HUDEP-2 (cell line): ENCODE results near the gene KCNQ5.
"Not testable (repeated sequence)": the region's sequence is repeated elsewhere in the genome, so short reads cannot be mapped to it uniquely, and the experiment has no call there.

Experiments used
- DNase-seq, 76 experiments: peaks; one replicate each; lab custom pipeline; 2025; ENCODE audit not compliant: unreplicated experiment in 76 of 76; lab: John Stamatoyannopoulos, UW

The KCNQ5 gene

GRCh38 chr6:72975352-72975752, 353.5 kb downstream of the KCNQ5 start:
- DNase-seq: no peak

- no peak for DNase-seq
Measured at GRCh38 chr6:72976484-72976883, 354.6 kb downstream of the KCNQ5 start.

- DNase-seq: no peak
Measured at GRCh38 chr6:72977114-72977513, 355.2 kb downstream of the KCNQ5 start.

GRCh38 chr6:72978808-72979207, 356.9 kb downstream of the KCNQ5 start:
- DNase-seq: not testable (repeated sequence)

GRCh38 chr6:72984189-72984831, 362.4 kb downstream of the KCNQ5 start:
- not testable (repeated sequence) for DNase-seq

- no peak for DNase-seq
Measured at GRCh38 chr6:72984981-72985665, 363.3 kb downstream of the KCNQ5 start.

GRCh38 chr6:72987301-72987700, 365.4 kb downstream of the KCNQ5 start:
- no peak for DNase-seq

- no peak for DNase-seq
Measured at GRCh38 chr6:72999995-73000394, 378.1 kb downstream of the KCNQ5 start.

GRCh38 chr6:73000460-73000859, 378.6 kb downstream of the KCNQ5 start:
- DNase-seq: no peak

GRCh38 chr6:73002588-73002987, 380.7 kb downstream of the KCNQ5 start:
- no peak for DNase-seq

- DNase-seq: no peak
Measured at GRCh38 chr6:73003302-73003701, 381.4 kb downstream of the KCNQ5 start.

- no peak for DNase-seq
Measured at GRCh38 chr6:73004231-73004630, 382.4 kb downstream of the KCNQ5 start.

GRCh38 chr6:73004861-73005260, 383.0 kb downstream of the KCNQ5 start:
- no peak for DNase-seq

- DNase-seq: no peak
Measured at GRCh38 chr6:73006146-73006545, 384.3 kb downstream of the KCNQ5 start.

GRCh38 chr6:73011945-73012344, 390.1 kb downstream of the KCNQ5 start:
- DNase-seq: no peak

- no peak for DNase-seq
Measured at GRCh38 chr6:73017476-73017875, 395.6 kb downstream of the KCNQ5 start.

GRCh38 chr6:73024598-73024997, 402.7 kb downstream of the KCNQ5 start:
- DNase-seq: no peak

- DNase-seq: no peak
Measured at GRCh38 chr6:73027691-73028090, 405.8 kb downstream of the KCNQ5 start.

- no peak for DNase-seq
Measured at GRCh38 chr6:73028124-73028766, 406.4 kb downstream of the KCNQ5 start.

- no peak for DNase-seq
Measured at GRCh38 chr6:73028893-73029450, 407.1 kb downstream of the KCNQ5 start.

- DNase-seq: no peak
Measured at GRCh38 chr6:73030257-73030656, 408.4 kb downstream of the KCNQ5 start.
